NCI-H1048 (cell line): ENCODE results near the gene PLSCR1.
A peak's percentile ranks its signal among the peaks of the same experiment; 100 is the strongest.
"Not testable (repeated sequence)": the region's sequence is repeated elsewhere in the genome, so short reads cannot be mapped to it uniquely, and the experiment has no call there.

Source experiments
- DNase-seq: peaks from one replicate; lab custom pipeline; 2025; lab: John Stamatoyannopoulos, UW

Gene PLSCR1

GRCh38 chr3:146513386-146514051 lies 30.9 kb downstream of the PLSCR1 start:
- no peak for DNase-seq

- DNase-seq = no peak
Observed at GRCh38 chr3:146511402-146512134, 32.8 kb downstream of the PLSCR1 start.

GRCh38 chr3:146507331-146508120 lies 36.9 kb downstream of the PLSCR1 start:
- no peak for DNase-seq

GRCh38 chr3:146505516-146505915 lies 38.9 kb downstream of the PLSCR1 start:
- no peak for DNase-seq

- no peak for DNase-seq
Observed at GRCh38 chr3:146504498-146505197, 39.8 kb downstream of the PLSCR1 start.

GRCh38 chr3:146503461-146504202 lies 40.8 kb downstream of the PLSCR1 start:
- no peak for DNase-seq

- no peak for DNase-seq
Observed at GRCh38 chr3:146502887-146503460, 41.4 kb downstream of the PLSCR1 start.

GRCh38 chr3:146501752-146502151 lies 42.7 kb downstream of the PLSCR1 start:
- no peak for DNase-seq

GRCh38 chr3:146499701-146500100 lies 44.7 kb downstream of the PLSCR1 start:
- no peak for DNase-seq

- DNase-seq = no peak
Observed at GRCh38 chr3:146498002-146498736, 46.2 kb downstream of the PLSCR1 start.

- DNase-seq = not testable (repeated sequence)
Observed at GRCh38 chr3:146497145-146497843, 47.1 kb downstream of the PLSCR1 start.

GRCh38 chr3:146496726-146497125 lies 47.7 kb downstream of the PLSCR1 start:
- no peak for DNase-seq

GRCh38 chr3:146496251-146496650 lies 48.2 kb downstream of the PLSCR1 start:
- DNase-seq = no peak

GRCh38 chr3:146493761-146494160 lies 50.6 kb downstream of the PLSCR1 start:
- DNase-seq = no peak

GRCh38 chr3:146493221-146493620 lies 51.2 kb downstream of the PLSCR1 start:
- DNase-seq = peak; percentile 68

GRCh38 chr3:146491303-146491702 lies 53.1 kb downstream of the PLSCR1 start:
- no peak for DNase-seq

- no peak for DNase-seq
Observed at GRCh38 chr3:146485297-146485696, 59.1 kb downstream of the PLSCR1 start.

- DNase-seq = no peak
Observed at GRCh38 chr3:146476094-146476740, 68.2 kb downstream of the PLSCR1 start.

- not testable (repeated sequence) for DNase-seq
Observed at GRCh38 chr3:146474976-146475375, 69.4 kb downstream of the PLSCR1 start.
